OCI-LY3 (cell line): ENCODE results near the gene ZAP70.

Experiments used
- CTCF ChIP-seq: fragments of 200-600, 300-600 bp; sonication (generic); IDR thresholded peaks from 2 replicates; pipeline ENCODE4 v1.5.1; 2014; ENCODE audit warnings: antibody characterized with exemption, low read length, low read depth
- EZH2phosphoT487 ChIP-seq: fragments of 200-600 bp; shearing (Covaris generic); IDR thresholded peaks from 2 replicates; pipeline ENCODE4 v1.6.1; 2018; ENCODE audit warnings: antibody characterized with exemption, mixed run types, low read depth

GRCh38 chr2:97706708-97707345, 6.5 kb upstream of the ZAP70 start:
- TF ChIP-seq CTCF (no peak), EZH2phosphoT487 (no peak)
